ENCODE data around the gene EPHB1.
A peak's percentile ranks its signal among the peaks of the same experiment; 100 is the strongest.

Gene EPHB1

DNA sequence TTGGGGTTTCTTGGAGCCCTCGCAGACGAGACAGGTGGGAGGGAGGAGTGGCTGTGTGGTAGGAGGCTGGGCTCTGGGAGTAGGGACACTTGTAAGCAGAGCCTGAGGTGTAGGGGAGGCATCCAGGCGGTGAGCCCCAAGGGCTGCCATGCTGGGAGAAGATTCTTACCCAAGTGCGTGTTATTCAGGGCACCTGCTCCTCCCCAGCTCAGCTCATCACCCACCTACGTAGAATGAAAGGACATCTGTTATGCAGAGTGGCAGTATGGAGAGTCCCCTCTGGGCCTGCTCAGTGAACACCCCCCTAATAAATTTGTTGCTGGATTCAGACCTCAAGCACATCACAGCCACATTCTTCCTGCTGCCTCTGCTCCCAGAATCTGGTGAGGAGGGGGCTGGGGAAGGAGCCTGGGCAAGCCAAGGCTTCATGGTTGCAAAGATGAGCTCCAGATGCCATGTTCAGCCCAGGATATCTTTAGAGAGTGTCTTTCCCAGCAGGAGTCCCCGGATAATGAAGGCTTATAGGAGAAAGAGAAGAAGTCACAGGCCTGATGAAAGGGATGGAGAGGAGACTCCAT, 261.8 kb downstream of the EPHB1 start:
- no peak for DNase-seq

DNA sequence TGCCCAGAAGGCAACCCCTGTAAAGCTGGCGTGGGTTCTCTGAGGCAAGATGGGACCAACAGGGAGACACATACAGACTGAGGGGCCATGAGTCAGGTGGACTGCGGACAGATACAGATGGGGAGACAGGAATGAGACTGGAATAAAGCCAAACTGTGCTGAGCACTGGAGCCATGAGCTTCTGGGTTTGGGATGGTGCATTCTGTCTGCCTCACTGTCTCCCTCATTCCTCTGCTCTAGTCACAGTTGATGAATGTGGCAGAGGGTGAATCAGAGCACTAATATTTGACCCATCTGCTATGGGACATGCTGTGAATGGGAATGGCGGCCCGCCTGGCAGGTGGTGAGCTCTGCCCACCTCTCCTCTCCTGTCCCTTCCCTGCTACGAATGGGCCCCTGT, 262.9 kb downstream of the EPHB1 start:
- DNase-seq, result no peak

GRCh38 chr3:135059580-135059979, 264.5 kb downstream of the EPHB1 start:
- DNase-seq, result no peak

DNA sequence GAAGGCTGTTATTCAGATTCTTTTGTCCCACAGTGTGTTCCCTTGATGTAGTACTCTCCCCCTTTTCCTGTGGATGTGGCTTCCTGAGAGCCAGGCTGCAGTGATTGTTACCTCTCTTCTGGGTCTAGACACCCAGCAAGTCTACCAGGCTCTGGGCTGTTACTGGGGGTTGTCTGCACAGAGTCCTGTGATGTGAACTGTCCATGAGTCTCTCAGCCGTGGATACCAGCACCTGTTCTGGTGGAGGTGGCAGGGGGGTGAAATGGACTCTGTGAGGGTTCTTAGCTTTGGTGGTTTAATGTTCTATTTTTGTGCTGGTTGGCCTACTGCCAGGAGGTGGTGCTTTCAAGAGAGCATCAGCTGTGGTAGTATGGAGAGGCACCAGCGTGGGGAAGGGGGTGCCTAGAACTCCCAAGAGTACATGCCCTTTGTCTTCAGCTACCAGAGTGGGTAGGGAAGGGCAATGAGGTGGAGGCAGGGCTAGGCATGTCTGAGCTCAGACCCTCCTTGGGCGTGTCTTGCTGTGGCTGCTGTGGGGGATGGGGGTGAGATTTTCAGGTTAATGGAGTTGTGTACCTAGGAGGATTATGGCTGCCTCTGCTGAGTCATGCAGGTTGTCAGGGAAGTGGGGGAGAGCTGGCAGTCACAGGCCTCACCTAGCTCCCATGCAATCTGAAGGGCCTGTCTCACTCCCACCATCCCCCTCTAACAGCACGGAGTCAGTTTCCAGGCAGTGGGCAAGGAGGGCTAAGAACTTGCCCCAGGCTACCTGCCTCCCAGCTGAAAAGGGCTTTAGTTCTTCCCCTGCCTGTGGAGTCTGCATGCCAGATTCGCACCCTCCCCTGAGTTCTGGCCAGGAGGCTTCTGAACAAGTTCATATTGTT, 272.0 kb downstream of the EPHB1 start:
- peak; percentile 78 for DNase-seq

- no peak for DNase-seq
Observed at GRCh38 chr3:135068011-135068410, 273.0 kb downstream of the EPHB1 start.

GRCh38 chr3:135069406-135069805, 274.3 kb downstream of the EPHB1 start:
- DNase-seq, result no peak

DNA sequence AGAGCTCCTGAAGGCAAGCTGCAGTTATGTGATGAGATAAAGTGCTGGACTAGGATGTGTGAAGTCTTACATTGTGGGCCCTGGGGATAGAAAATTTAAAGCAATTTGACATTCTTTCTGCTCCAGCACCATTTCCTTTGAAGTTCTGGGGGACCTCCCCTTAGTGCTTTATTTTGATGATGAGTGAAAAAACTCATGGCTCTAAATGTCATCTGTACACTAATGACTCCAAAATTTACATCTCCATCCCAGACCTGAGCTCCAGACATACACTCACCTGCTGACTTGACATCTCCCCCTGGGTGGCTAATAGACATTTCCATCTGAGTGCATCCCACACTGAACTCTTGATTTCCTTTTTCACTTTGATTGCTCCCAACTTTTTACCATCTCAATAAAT, 276.4 kb downstream of the EPHB1 start:
- DNase-seq, result no peak

DNA sequence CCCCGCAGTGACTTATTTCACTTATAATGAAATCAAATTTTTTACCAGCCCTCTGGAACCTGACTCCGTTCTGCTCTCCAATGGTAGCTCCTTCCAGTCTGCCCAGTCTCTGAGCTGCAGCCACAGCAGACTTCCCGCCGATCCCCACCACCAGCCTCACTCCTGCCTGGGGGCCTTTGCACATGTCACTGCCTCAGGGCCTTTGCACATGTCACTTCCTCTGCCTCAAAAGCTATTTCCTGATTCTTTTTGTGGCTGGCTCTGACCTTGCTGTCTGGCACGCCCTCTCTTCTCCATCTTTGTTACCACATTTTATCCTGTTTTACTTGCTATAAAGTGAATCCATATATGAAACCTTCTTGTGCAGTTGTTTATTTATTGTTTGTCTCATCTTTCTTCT, 277.4 kb downstream of the EPHB1 start:
- DNase-seq, result no peak

DNA sequence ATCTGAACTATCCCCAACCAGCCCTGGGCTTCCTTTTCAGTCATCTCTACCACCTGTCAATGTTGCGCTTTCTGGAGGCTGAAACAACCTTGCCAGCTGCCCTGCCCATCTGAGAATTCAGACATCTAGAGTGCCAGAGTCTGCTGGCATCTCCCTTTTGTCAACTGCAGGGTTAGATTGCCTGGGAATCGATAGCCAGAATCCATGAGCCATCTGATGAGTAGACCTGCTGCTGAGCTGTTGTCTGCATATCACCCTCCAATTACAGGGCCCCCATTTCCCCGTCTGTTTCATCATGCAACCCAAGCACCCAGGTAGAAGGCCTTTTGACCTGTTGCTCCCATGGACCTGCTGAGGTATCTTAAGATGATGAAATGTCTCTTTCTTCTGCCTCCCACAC, 280.1 kb downstream of the EPHB1 start:
- no peak for DNase-seq

- no peak for DNase-seq
Observed at GRCh38 chr3:135076341-135076740, 281.3 kb downstream of the EPHB1 start.

GRCh38 chr3:135077186-135077585, 282.1 kb downstream of the EPHB1 start:
- no peak for DNase-seq

GRCh38 chr3:135078283-135078682, 283.2 kb downstream of the EPHB1 start:
- DNase-seq, result no peak

DNA sequence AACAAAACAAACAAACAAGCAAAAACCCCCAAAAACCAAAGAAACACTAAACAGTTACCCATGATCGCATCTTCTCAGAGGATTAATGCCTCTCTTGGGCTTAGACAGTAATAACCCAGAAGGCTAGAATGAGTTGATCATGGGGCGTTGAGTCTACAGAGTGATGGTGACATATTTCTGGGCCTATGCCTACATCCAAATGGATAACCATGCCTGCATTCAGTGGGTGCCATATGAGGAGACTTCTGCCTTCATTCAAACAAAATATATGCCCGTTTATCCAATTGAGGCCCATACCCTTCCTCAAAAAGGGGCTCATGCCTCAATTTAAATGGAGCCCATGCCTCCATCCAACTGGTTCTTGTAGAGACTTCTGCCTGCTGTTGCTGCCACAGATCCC, 284.0 kb downstream of the EPHB1 start:
- DNase-seq, result no peak

GRCh38 chr3:135081451-135081850, 286.4 kb downstream of the EPHB1 start:
- no peak for DNase-seq

GRCh38 chr3:135081856-135082434, 286.9 kb downstream of the EPHB1 start:
- no peak for DNase-seq

GRCh38 chr3:135082706-135083105, 287.6 kb downstream of the EPHB1 start:
- DNase-seq, result no peak

DNA sequence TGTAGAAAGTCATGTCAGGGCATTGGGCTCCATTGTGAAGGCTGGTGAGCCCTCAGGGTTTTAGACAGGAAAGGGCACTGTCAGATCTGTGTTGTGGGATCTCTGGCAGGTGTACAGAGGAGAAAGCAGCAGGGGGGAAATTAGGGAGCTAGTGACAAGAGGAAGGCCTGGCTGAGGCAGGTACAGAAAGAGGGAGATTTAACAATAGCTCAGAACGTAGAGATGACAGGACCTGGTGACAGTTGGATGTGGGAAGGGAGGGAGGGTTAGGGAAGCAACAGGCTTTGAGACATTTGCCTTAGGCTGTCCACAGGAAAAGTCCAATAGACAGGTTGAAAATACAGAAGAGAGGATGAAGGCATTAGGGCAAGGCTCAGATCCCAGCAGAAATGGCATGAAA, 288.1 kb downstream of the EPHB1 start:
- peak; percentile 15 for DNase-seq

DNA sequence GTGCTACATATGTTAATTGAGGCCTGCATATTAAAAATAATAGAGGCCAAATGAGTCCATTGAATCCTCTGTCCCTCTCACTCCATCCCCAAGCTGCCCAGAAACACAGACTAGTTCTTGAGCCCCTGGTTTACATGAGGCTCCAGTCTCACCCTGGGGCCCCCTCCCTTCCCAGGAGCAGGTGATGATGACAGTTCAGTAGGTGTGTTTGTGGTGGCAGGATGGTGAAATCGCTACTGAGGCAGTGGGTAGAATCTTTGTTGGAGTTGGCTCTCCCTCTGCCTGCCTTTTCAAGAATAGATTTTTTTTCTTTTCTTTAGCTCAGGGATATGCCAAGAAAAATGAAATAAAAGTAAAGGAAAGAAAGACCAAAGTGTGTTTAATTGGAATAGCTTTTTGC, 288.7 kb downstream of the EPHB1 start:
- DNase-seq, result no peak

DNA sequence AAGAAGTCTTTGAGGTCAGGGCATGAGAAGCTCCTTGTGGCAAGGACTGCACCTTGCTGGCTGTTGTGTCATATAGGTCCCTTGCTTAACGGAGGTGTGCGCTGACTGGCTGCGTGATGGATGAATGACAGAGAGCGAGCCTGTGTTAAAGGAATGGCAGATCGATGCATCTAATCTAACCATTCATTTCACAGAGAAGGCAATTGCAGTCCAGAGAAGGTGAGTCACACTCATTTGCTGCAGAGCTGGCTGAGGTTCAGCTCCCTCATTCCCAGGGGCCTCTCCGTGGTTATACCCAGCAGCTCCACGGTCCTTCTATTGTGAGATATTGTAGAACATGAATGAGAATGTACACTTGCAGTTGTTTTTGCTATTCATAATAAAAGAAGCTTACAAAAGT, 289.3 kb downstream of the EPHB1 start:
- DNase-seq, result no peak

- DNase-seq, result no peak
Observed at GRCh38 chr3:135084976-135085375, 289.9 kb downstream of the EPHB1 start.

GRCh38 chr3:135085652-135086436, 290.8 kb downstream of the EPHB1 start:
- DNase-seq, result no peak

- no peak for DNase-seq
Observed at GRCh38 chr3:135087782-135088181, 292.7 kb downstream of the EPHB1 start.

GRCh38 chr3:135089451-135089850, 294.4 kb downstream of the EPHB1 start:
- no peak for DNase-seq

All from NCI-H748 treated with DMSO at 0.1 percent for 48 hours (cell line).